Measurements from ENCODE around the gene EMILIN2. TPM values are rescaled to one million over a fixed set of nuclear protein-coding genes. Genes with fewer than 3 reads are reported as not detected.
"Not testable (repeated sequence)": the region's sequence is repeated elsewhere in the genome, so short reads cannot be mapped to it uniquely, and the experiment has no call there.

The EMILIN2 gene
- total RNA-seq (2022) (8.0 and 10.3 TPM in 2 replicates), Bru-seq, nascent RNA (percentile 22 among the genes with signal in this experiment), BruChase-seq, experiment 1, labeled RNA remaining after a 6-hour chase (percentile 17 among the genes with signal in this experiment), BruChase-seq, experiment 2, labeled RNA remaining after a 2-hour chase (percentile 22 among the genes with signal in this experiment)
- long read RNA-seq, partial matches to known transcripts: 0 of 5 reads
- long read RNA-seq, other reads (novel, unspliced or antisense): 1 of 5 reads

GRCh38 chr18:2846636-2847316 lies at the start of gene EMILIN2:
TSS of gene EMILIN2 (plus strand) at chr18:2847006. CDS start at chr18:2847189, 183 bp downstream.
- Mint-ChIP-seq H3K4me3 (ENCODE audit: low read depth, unreplicated experiment) (peak within 1 kb of the TSS; percentile 76), H3K9me3 (ENCODE audit: low read depth, unreplicated experiment) (no peaks in the 10 kb centered on the region), H3K27ac (ENCODE audit: unreplicated experiment) (no peak within 1 kb of the TSS), H3K27me3 (ENCODE audit: unreplicated experiment) (peaks cover 88% of the 10 kb centered on the region), H3K4me1 (ENCODE audit: low read depth, unreplicated experiment) (peaks cover 24% of the 10 kb centered on the region), H3K36me3 (ENCODE audit: insufficient read depth, unreplicated experiment) (peaks cover 13% of the 10 kb centered on the region)
- intact Hi-C loops (cut with micrococcal nuclease; ENCODE audit: unreplicated experiment): no loop called here
- peak; percentile 22 for DNase-seq
- TF ChIP-seq CTCF (IDR thresholded peaks at IDR 0.05; ENCODE audit: unreplicated experiment): no peak
- CTCF ChIA-PET: interaction anchor here (0.6 kb wide), 1 partner anchor 18 kb away, joined by 3 read pairs; no protein-coding TSS in a partner anchor
- BruUV-seq (replicated peaks): no TSS peak

GRCh38 chr18:2797951-2798350 lies 48.9 kb upstream of the EMILIN2 start:
- DNase-seq: no peak
- Mint-ChIP-seq H3K4me3 (ENCODE audit: low read depth, unreplicated experiment) (no peak overlapping the region), H3K9me3 (ENCODE audit: low read depth, unreplicated experiment) (no peaks in the 10 kb centered on the region), H3K36me3 (ENCODE audit: insufficient read depth, unreplicated experiment) (peaks cover 17% of the 10 kb centered on the region), H3K27me3 (ENCODE audit: unreplicated experiment) (no peaks in the 10 kb centered on the region), H3K4me1 (ENCODE audit: low read depth, unreplicated experiment) (no peaks in the 10 kb centered on the region), H3K27ac (ENCODE audit: unreplicated experiment) (no peak overlapping the region)
- intact Hi-C loops (cut with micrococcal nuclease; ENCODE audit: unreplicated experiment): no loop called here
- BruUV-seq (replicated peaks): no TSS peak
- CTCF ChIA-PET: no interaction called here
- no peak for TF ChIP-seq CTCF (IDR thresholded peaks at IDR 0.05; ENCODE audit: unreplicated experiment)

GRCh38 chr18:2799369-2799768 lies 47.4 kb upstream of the EMILIN2 start:
- peaks cover 16% of the 10 kb centered on the region for H3K36me3 Mint-ChIP-seq (ENCODE audit: insufficient read depth, unreplicated experiment)
- no peak overlapping the region for H3K4me3 Mint-ChIP-seq (ENCODE audit: low read depth, unreplicated experiment)
- DNase-seq: no peak
- intact Hi-C loops (cut with micrococcal nuclease; ENCODE audit: unreplicated experiment): no loop called here
- no TSS peak for BruUV-seq (replicated peaks)
- no peaks in the 10 kb centered on the region for H3K27me3 Mint-ChIP-seq (ENCODE audit: unreplicated experiment)
- no peaks in the 10 kb centered on the region for H3K9me3 Mint-ChIP-seq (ENCODE audit: low read depth, unreplicated experiment)
- H3K4me1 Mint-ChIP-seq (ENCODE audit: low read depth, unreplicated experiment): no peaks in the 10 kb centered on the region
- H3K27ac Mint-ChIP-seq (ENCODE audit: unreplicated experiment): no peak overlapping the region
- TF ChIP-seq CTCF (IDR thresholded peaks at IDR 0.05; ENCODE audit: unreplicated experiment): no peak
- CTCF ChIA-PET: no interaction called here

GRCh38 chr18:2805970-2806943 lies 40.5 kb upstream of the EMILIN2 start:
- no peaks in the 10 kb centered on the region for H3K27me3 Mint-ChIP-seq (ENCODE audit: unreplicated experiment)
- no peaks in the 10 kb centered on the region for H3K4me1 Mint-ChIP-seq (ENCODE audit: low read depth, unreplicated experiment)
- peaks cover 10% of the 10 kb centered on the region for H3K36me3 Mint-ChIP-seq (ENCODE audit: insufficient read depth, unreplicated experiment)
- no peak for DNase-seq
- peaks cover 3% of the 10 kb centered on the region for H3K9me3 Mint-ChIP-seq (ENCODE audit: low read depth, unreplicated experiment)
- intact Hi-C loops (cut with micrococcal nuclease; ENCODE audit: unreplicated experiment): no loop called here
- no TSS peak for BruUV-seq (replicated peaks)
- H3K4me3 Mint-ChIP-seq (ENCODE audit: low read depth, unreplicated experiment): no peak overlapping the region
- TF ChIP-seq CTCF (IDR thresholded peaks at IDR 0.05; ENCODE audit: unreplicated experiment): no peak
- no peak overlapping the region for H3K27ac Mint-ChIP-seq (ENCODE audit: unreplicated experiment)
- CTCF ChIA-PET: no interaction called here

GRCh38 chr18:2808640-2809039 lies 38.2 kb upstream of the EMILIN2 start:
- intact Hi-C loops (cut with micrococcal nuclease; ENCODE audit: unreplicated experiment); H3K4me3 Mint-ChIP-seq (ENCODE audit: low read depth, unreplicated experiment); BruUV-seq (replicated peaks); DNase-seq; H3K36me3 Mint-ChIP-seq (ENCODE audit: insufficient read depth, unreplicated experiment); H3K4me1 Mint-ChIP-seq (ENCODE audit: low read depth, unreplicated experiment); H3K9me3 Mint-ChIP-seq (ENCODE audit: low read depth, unreplicated experiment); CTCF ChIA-PET; H3K27me3 Mint-ChIP-seq (ENCODE audit: unreplicated experiment): not testable (repeated sequence)
- H3K27ac Mint-ChIP-seq (ENCODE audit: unreplicated experiment): peak overlapping the region; percentile 29

GRCh38 chr18:2809666-2810183 lies 37.1 kb upstream of the EMILIN2 start:
- intact Hi-C loops (cut with micrococcal nuclease; ENCODE audit: unreplicated experiment); H3K27ac Mint-ChIP-seq (ENCODE audit: unreplicated experiment); BruUV-seq (replicated peaks); H3K4me1 Mint-ChIP-seq (ENCODE audit: low read depth, unreplicated experiment); H3K4me3 Mint-ChIP-seq (ENCODE audit: low read depth, unreplicated experiment); H3K27me3 Mint-ChIP-seq (ENCODE audit: unreplicated experiment); DNase-seq; H3K36me3 Mint-ChIP-seq (ENCODE audit: insufficient read depth, unreplicated experiment): not testable (repeated sequence)
- CTCF ChIA-PET: interaction anchor here (0.7 kb wide), 1 partner anchor 40 kb away, joined by 4 read pairs; no protein-coding TSS in a partner anchor
- H3K9me3 Mint-ChIP-seq (ENCODE audit: low read depth, unreplicated experiment): peaks cover 12% of the 10 kb centered on the region
